HEK293 (cell line): Measurements from ENCODE around the gene PYGO1.
A peak's percentile ranks its signal among the peaks of the same experiment; 100 is the strongest.
"Not testable (repeated sequence)": the region's sequence is repeated elsewhere in the genome, so short reads cannot be mapped to it uniquely, and the experiment has no call there.

Experiments
- CTCF ChIA-PET: fragments of 350-600 bp; formaldehyde crosslinking; extraction: SDS; loops from one replicate; lab custom pipeline; 2021; ENCODE audit warnings: antibody characterized with exemption; lab: Yijun Ruan, JAX
- POLR2A ChIA-PET: fragments of 300-600 bp; formaldehyde crosslinking; extraction: SDS; loops from one replicate; lab custom pipeline; 2020; ENCODE audit warnings: antibody characterized with exemption, inconsistent platforms; lab: Yijun Ruan, JAX
- H3K27ac ChIP-seq: fragments of 200-500 bp; sonication (Bioruptor generic); 2 replicates; pipeline ENCODE4 v1.5.1; 2014; ENCODE audit warnings: low read depth, low read length, control low read depth, inconsistent platforms; ENCODE audit errors: extremely low read depth
- H3K36me3 ChIP-seq, 2 experiments: fragments of 200-500 bp in 1 of 2; sonication (Bioruptor generic) in 1 of 2; 1 replicate in 1 of 2; 2 replicates in 1 of 2; pipeline ENCODE4 v1.5.1; 2014 to 2017; ENCODE audit warnings: inconsistent platforms in 2 of 2, low read length in 2 of 2; ENCODE audit not compliant: control insufficient read depth in 2 of 2, insufficient read depth in 1 of 2
- H3K4me1 ChIP-seq: fragments of 200-500 bp; sonication (Bioruptor generic); 2 replicates; pipeline ENCODE4 v1.5.1; 2014; ENCODE audit warnings: mild to moderate bottlenecking, low read length, inconsistent platforms; ENCODE audit not compliant: control insufficient read depth, insufficient read depth
- H3K4me3 ChIP-seq: 2 replicates; pipeline ENCODE4 v1.5.1; 2011; ENCODE audit warnings: low read depth, mild to moderate bottlenecking, control low read depth, low read length, moderate library complexity
- H3K9me3 ChIP-seq: fragments of 200-500 bp; sonication (Bioruptor generic); 2 replicates; pipeline ENCODE4 v1.5.1; 2014; ENCODE audit warnings: low read depth, low read length, inconsistent platforms; ENCODE audit not compliant: control insufficient read depth, insufficient read depth
- SCRT2 ChIP-seq: fragments of 450-650 bp; formaldehyde crosslinking; IDR thresholded peaks from 2 replicates; pipeline ENCODE4 v1.5.1; 2016; ENCODE audit warnings: missing biosample characterization, missing genetic modification characterization
- SP2 ChIP-seq: fragments of 450-650 bp; formaldehyde crosslinking; IDR thresholded peaks from 2 replicates; pipeline ENCODE4 v1.5.1; 2016; ENCODE audit warnings: missing biosample characterization, missing genetic modification characterization
- SP7 ChIP-seq: fragments of 450-650 bp; formaldehyde crosslinking; IDR thresholded peaks from 2 replicates; pipeline ENCODE4 v1.5.1; 2016; ENCODE audit warnings: missing biosample characterization, missing genetic modification characterization
- YY1 ChIP-seq: fragments of 450-650 bp; formaldehyde crosslinking; IDR thresholded peaks from 2 replicates; pipeline ENCODE4 v1.5.1; 2018; ENCODE audit warnings: missing biosample characterization, missing genetic modification characterization
- ZBTB17 ChIP-seq: fragments of 450-650 bp; formaldehyde crosslinking; IDR thresholded peaks from 2 replicates; pipeline ENCODE4 v1.5.1; 2016; ENCODE audit warnings: missing biosample characterization, missing genetic modification characterization
- ZBTB8A ChIP-seq: fragments of 450-650 bp; formaldehyde crosslinking; IDR thresholded peaks from 2 replicates; pipeline ENCODE4 v1.5.1; 2016; ENCODE audit warnings: missing biosample characterization, missing genetic modification characterization
- ZEB2 ChIP-seq: fragments of 450-650 bp; formaldehyde crosslinking; IDR thresholded peaks from 2 replicates; pipeline ENCODE4 v1.5.1; 2016; ENCODE audit warnings: missing biosample characterization, missing genetic modification characterization
- ZIC2 ChIP-seq: fragments of 450-650 bp; formaldehyde crosslinking; IDR thresholded peaks from 2 replicates; pipeline ENCODE4 v1.5.1; 2016; ENCODE audit warnings: missing biosample characterization, missing genetic modification characterization
- ZNF132 ChIP-seq: fragments of 450-650 bp; formaldehyde crosslinking; IDR thresholded peaks from 2 replicates; pipeline ENCODE4 v1.5.1; 2017; ENCODE audit warnings: missing biosample characterization, missing genetic modification characterization, borderline replicate concordance
- ZNF146 ChIP-seq: fragments of 450-650 bp; formaldehyde crosslinking; IDR thresholded peaks from 2 replicates; pipeline ENCODE4 v1.5.1; 2016; ENCODE audit warnings: missing biosample characterization, missing genetic modification characterization
- ZNF24 ChIP-seq: fragments of 450-650 bp; formaldehyde crosslinking; IDR thresholded peaks from 2 replicates; pipeline ENCODE4 v1.5.1; 2016; ENCODE audit warnings: missing biosample characterization, missing genetic modification characterization
- ZNF391 ChIP-seq: fragments of 450-650 bp; formaldehyde crosslinking; IDR thresholded peaks from 2 replicates; pipeline ENCODE4 v1.5.1; 2016; ENCODE audit warnings: low read depth, missing biosample characterization, missing genetic modification characterization, borderline replicate concordance
- ZNF555 ChIP-seq: fragments of 450-650 bp; formaldehyde crosslinking; conservative IDR thresholded peaks from 2 replicates; pipeline ENCODE4 v1.5.1; 2017; ENCODE audit warnings: missing biosample characterization, mild to moderate bottlenecking, missing genetic modification characterization, inconsistent platforms
- ZNF558 ChIP-seq: fragments of 450-650 bp; formaldehyde crosslinking; IDR thresholded peaks from 2 replicates; pipeline ENCODE4 v1.5.1; 2016; ENCODE audit warnings: missing biosample characterization, missing genetic modification characterization
- ZNF561 ChIP-seq: fragments of 450-650 bp; IDR thresholded peaks from 2 replicates; pipeline ENCODE4 v1.5.1; 2018; ENCODE audit warnings: missing biosample characterization, missing genetic modification characterization, borderline replicate concordance
- ZNF658 ChIP-seq: fragments of 450-650 bp; formaldehyde crosslinking; IDR thresholded peaks from 2 replicates; pipeline ENCODE4; 2016; ENCODE audit warnings: missing biosample characterization, missing genetic modification characterization
- ZNF76 ChIP-seq: fragments of 450-650 bp; formaldehyde crosslinking; IDR thresholded peaks from 2 replicates; pipeline ENCODE4; 2016; ENCODE audit warnings: low read depth, missing biosample characterization, missing genetic modification characterization, borderline replicate concordance
- TF ChIP-seq, protein P1 (sequence below): sonication (generic); formaldehyde crosslinking; IDR thresholded peaks from 2 replicates; pipeline ENCODE4 v1.8.1; 2022; ENCODE audit warnings: mild to moderate bottlenecking, moderate library complexity, missing genetic modification reagents
- TF ChIP-seq, protein P2 (sequence below): fragments of 450-650 bp; formaldehyde crosslinking; conservative IDR thresholded peaks from 2 replicates; pipeline ENCODE4 v1.5.1; 2016; ENCODE audit warnings: low read depth, missing biosample characterization, missing genetic modification characterization
- TF ChIP-seq, protein P3 (sequence below): fragments of 450-650 bp; formaldehyde crosslinking; IDR thresholded peaks from 2 replicates; pipeline ENCODE4 v1.5.1; 2016; ENCODE audit warnings: missing biosample characterization, missing genetic modification characterization
- TF ChIP-seq, protein P4 (sequence below): fragments of 450-650 bp; formaldehyde crosslinking; optimal IDR thresholded peaks from 2 replicates; pipeline ENCODE3; 2016; ENCODE audit warnings: missing biosample characterization, mild to moderate bottlenecking, missing genetic modification characterization

Gene PYGO1

DNA sequence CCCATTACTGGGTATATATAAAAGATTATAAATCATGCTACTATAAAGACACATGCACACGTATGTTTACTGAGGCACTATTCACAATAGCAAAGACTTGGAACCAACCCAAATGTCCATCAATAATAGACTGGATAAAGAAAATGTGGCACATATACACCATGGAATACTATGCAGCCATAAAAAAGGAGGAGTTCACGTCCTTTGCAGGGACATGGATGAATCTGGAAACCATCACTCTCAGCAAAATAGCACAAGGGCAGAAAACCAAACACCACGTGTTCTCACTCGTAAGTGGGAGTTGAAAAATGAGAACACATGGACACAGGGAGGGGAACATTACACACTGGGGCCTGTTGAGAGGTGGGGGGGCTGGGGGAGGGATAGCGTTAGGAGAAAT, 82.7 kb downstream of the PYGO1 start:
- CTCF ChIA-PET, H3K4me3 ChIP-seq, H3K4me1 ChIP-seq, H3K36me3 ChIP-seq, POLR2A ChIA-PET, H3K9me3 ChIP-seq, H3K27ac ChIP-seq: not testable (repeated sequence)
- 0 out of 2 replicates have a peak, but pooled peaks have one; percentile 56 for TF ChIP-seq ZNF146

DNA sequence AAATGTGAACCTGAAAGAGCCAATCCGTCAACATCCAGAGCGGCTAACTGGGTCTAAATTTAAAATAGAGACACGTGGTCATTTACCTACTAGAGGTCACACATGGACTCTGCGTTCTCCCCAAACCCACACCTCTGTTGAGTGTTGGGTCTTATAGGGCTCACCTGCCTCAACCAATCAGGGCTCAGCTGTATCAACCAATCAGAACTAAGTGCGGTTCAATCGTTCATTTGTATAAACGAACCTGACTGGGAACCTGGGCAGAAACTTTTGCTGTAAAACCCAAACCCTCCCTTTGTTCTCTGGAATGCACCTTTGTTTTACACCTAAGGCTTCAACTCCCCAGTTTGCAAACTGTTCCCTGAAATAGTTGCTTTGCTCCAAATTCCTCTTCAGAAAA, 89.0 kb downstream of the PYGO1 start:
- no peak overlapping the region for H3K4me3 ChIP-seq
- TF ChIP-seq ZNF658 (tag by site-specific recombination), result no peak
- no peak for TF ChIP-seq ZNF132 (tag by site-specific recombination)
- TF ChIP-seq ZNF555 (tag by site-specific recombination), result no peak
- TF ChIP-seq ZEB2, result no peak
- TF ChIP-seq, all 188 proteins: peak for 0
- CTCF ChIA-PET, result interaction anchor here (0.6 kb wide), 1 partner anchor 167 kb away, joined by 7 read pairs; no protein-coding TSS in a partner anchor
- POLR2A ChIA-PET, result no interaction called here
- Histone ChIP-seq H3K9me3 (no peaks in the 10 kb centered on the region), H3K27ac (no peak overlapping the region; the same call in 1 of the 2 replicates), H3K4me1 (no peaks in the 10 kb centered on the region), H3K36me3 (no peaks in the 10 kb centered on the region)

DNA sequence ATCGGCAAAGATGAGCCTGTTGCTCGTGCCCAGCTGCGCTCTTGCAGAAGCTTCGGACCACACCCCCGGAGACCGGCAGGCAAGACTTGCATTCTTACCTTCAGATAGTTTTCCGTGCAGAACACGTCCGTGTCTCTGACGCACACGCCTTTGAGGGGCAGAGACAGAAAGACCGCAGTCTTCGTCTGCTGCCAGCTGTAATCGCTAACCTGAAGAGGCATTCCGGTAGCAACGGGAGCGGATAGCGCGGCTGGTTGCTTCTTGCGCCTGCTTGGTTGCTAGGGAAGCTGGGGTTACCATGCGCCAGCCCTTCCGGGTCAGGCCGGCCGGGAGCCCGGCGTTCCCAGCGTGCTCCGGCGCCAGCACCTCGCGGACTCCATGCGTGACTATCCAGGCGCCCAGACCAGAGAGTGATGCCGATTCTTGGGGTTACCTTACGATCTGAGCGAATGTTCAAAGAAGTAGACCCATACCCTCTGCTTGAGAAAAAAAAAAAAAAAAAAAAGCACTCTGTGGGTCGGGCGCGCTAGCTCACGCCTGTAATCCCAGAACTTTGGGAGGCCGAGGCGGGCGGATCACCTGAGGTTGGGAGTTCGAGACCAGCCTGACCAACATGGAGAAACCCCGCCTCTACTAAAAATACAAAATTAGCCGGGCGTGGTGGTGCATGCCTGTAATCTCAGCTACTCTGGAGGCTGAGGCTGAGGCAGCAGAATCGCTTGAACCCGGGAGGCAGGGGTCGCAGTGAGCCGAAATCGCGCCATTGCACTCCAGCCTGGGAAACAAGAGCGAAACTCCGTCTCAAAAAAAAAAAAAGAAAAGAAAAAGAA, 89.8 kb downstream of the PYGO1 start:
- H3K4me3 ChIP-seq, result peak overlapping the region; percentile 66
- POLR2A ChIA-PET, result interaction anchor here (0.7 kb wide), 2 partner anchors 153 to 498 kb away, joined by 5 to 6 read pairs; no protein-coding TSS in a partner anchor
- not testable (repeated sequence) for H3K4me1 ChIP-seq, H3K36me3 ChIP-seq, H3K9me3 ChIP-seq, H3K27ac ChIP-seq
- CTCF ChIA-PET, result interaction anchor here (0.6 to 0.7 kb wide), 3 partner anchors 145 to 382 kb away, joined by 5 to 7 read pairs (median 5); no protein-coding TSS in a partner anchor
- TF ChIP-seq SP7 (tag by site-specific recombination) (0 out of 2 replicates have a peak, but pooled peaks have one; percentile 44), ZNF24 (tag by site-specific recombination) (0 out of 2 replicates have a peak, but pooled peaks have one; percentile 33), ZNF76 (tag by site-specific recombination) (peak; percentile 86), ZNF558 (tag by site-specific recombination) (0 out of 2 replicates have a peak, but pooled peaks have one; percentile 17), ZBTB17 (tag by site-specific recombination) (peak; percentile 89), SP2 (peak; percentile 57), YY1 (tag by site-specific recombination) (peak; percentile 57; the same call in 1 of the 2 replicates), ZNF561 (tag by site-specific recombination) (peak; percentile 59; the same call in 1 of the 2 replicates), SCRT2 (peak; percentile 94), ZIC2 (peak; percentile 49), ZBTB8A (peak; percentile 58), ZNF391 (tag by site-specific recombination) (peak; percentile 46; the same call in 1 of the 2 replicates)
- TF ChIP-seq, protein P1, sequence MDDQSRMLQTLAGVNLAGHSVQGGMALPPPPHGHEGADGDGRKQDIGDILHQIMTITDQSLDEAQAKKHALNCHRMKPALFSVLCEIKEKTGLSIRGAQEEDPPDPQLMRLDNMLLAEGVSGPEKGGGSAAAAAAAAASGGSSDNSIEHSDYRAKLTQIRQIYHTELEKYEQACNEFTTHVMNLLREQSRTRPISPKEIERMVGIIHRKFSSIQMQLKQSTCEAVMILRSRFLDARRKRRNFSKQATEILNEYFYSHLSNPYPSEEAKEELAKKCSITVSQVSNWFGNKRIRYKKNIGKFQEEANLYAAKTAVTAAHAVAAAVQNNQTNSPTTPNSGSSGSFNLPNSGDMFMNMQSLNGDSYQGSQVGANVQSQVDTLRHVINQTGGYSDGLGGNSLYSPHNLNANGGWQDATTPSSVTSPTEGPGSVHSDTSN (CRISPR knock-in tag), result 0 out of 2 replicates have a peak, but pooled peaks have one; percentile 37
- TF ChIP-seq, protein P2, sequence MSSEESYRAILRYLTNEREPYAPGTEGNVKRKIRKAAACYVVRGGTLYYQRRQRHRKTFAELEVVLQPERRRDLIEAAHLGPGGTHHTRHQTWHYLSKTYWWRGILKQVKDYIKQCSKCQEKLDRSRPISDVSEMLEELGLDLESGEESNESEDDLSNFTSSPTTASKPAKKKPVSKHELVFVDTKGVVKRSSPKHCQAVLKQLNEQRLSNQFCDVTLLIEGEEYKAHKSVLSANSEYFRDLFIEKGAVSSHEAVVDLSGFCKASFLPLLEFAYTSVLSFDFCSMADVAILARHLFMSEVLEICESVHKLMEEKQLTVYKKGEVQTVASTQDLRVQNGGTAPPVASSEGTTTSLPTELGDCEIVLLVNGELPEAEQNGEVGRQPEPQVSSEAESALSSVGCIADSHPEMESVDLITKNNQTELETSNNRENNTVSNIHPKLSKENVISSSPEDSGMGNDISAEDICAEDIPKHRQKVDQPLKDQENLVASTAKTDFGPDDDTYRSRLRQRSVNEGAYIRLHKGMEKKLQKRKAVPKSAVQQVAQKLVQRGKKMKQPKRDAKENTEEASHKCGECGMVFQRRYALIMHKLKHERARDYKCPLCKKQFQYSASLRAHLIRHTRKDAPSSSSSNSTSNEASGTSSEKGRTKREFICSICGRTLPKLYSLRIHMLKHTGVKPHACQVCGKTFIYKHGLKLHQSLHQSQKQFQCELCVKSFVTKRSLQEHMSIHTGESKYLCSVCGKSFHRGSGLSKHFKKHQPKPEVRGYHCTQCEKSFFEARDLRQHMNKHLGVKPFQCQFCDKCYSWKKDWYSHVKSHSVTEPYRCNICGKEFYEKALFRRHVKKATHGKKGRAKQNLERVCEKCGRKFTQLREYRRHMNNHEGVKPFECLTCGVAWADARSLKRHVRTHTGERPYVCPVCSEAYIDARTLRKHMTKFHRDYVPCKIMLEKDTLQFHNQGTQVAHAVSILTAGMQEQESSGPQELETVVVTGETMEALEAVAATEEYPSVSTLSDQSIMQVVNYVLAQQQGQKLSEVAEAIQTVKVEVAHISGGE, result peak; percentile 79
- TF ChIP-seq, protein P3, sequence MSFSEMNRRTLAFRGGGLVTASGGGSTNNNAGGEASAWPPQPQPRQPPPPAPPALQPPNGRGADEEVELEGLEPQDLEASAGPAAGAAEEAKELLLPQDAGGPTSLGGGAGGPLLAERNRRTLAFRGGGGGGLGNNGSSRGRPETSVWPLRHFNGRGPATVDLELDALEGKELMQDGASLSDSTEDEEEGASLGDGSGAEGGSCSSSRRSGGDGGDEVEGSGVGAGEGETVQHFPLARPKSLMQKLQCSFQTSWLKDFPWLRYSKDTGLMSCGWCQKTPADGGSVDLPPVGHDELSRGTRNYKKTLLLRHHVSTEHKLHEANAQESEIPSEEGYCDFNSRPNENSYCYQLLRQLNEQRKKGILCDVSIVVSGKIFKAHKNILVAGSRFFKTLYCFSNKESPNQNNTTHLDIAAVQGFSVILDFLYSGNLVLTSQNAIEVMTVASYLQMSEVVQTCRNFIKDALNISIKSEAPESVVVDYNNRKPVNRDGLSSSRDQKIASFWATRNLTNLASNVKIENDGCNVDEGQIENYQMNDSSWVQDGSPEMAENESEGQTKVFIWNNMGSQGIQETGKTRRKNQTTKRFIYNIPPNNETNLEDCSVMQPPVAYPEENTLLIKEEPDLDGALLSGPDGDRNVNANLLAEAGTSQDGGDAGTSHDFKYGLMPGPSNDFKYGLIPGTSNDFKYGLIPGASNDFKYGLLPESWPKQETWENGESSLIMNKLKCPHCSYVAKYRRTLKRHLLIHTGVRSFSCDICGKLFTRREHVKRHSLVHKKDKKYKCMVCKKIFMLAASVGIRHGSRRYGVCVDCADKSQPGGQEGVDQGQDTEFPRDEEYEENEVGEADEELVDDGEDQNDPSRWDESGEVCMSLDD (tag by site-specific recombination), result peak; percentile 79
- TF ChIP-seq, protein P4, sequence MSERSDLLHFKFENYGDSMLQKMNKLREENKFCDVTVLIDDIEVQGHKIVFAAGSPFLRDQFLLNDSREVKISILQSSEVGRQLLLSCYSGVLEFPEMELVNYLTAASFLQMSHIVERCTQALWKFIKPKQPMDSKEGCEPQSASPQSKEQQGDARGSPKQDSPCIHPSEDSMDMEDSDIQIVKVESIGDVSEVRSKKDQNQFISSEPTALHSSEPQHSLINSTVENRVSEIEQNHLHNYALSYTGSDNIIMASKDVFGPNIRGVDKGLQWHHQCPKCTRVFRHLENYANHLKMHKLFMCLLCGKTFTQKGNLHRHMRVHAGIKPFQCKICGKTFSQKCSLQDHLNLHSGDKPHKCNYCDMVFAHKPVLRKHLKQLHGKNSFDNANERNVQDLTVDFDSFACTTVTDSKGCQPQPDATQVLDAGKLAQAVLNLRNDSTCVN (tag by site-specific recombination), result peak; percentile 35
